ENCODE data around the gene ADK.

DNA sequence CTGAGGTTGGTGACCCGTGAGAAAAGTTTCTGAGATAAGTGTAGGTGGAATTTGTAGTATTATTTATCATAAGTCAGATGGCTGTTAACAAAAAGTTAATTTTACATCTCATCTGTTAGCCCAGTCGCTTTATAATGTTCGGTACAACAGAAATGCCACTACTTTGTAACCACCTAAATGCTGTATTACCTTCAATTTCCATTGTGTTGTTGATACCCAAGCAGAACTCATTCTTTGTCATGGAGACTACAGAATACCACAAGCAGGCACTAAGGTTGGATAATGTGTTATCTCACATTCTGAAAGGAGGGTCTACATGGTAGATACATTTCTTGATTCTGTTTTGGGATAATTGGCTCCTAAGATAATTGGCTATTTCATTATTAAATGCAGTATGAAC, 425.6 kb downstream of the ADK start:
- TF ChIP-seq SIN3A (IDR thresholded peaks at IDR 0.05; ENCODE audit: borderline replicate concordance, insufficient read depth, low read length) (no peak), POLR2AphosphoS5 (IDR thresholded peaks at IDR 0.05; ENCODE audit: low read depth, low read length) (no peak), TAF1 (IDR thresholded peaks at IDR 0.05; ENCODE audit: borderline replicate concordance, insufficient read depth, low read length) (no peak), REST (IDR thresholded peaks at IDR 0.05; ENCODE audit: insufficient read depth in 1 of 2, low read depth in 2 of 2, low read length in 2 of 2) (no peak), FOXP2 (optimal IDR thresholded peaks at IDR 0.05; ENCODE audit: borderline replicate concordance, extremely low read depth, extremely low read length, insufficient read depth) (no peak)
